Esophagus squamous epithelium (tissue), 5 donors: ENCODE measurements around the gene FCHSD2. TPM values are rescaled to one million over a fixed set of nuclear protein-coding genes. Genes with fewer than 3 reads are reported as not detected.
"Not testable (repeated sequence)": the region's sequence is repeated elsewhere in the genome, so short reads cannot be mapped to it uniquely, and the experiment has no call there.

Source experiments
- DNase-seq: peaks from one replicate; lab custom pipeline; 2025; lab: John Stamatoyannopoulos, UW
- H3K27ac ChIP-seq, 4 donors: fragments of 200-600 bp; sonication (generic); one replicate each; pipeline ENCODE4 v1.5.1; 2016 to 2019; ENCODE audit warnings: mild to moderate bottlenecking in 1 of 4
- H3K27me3 ChIP-seq, 4 donors: fragments of 200-600 bp; sonication (generic); 1 replicate in 3 of 4; 2 replicates in 1 of 4; pipeline versions ENCODE4 v1.5.1 to v1.6.0; 2017 to 2021; ENCODE audit warnings: antibody characterized with exemption in 1 of 4
- H3K36me3 ChIP-seq, 3 donors: fragments of 200-600 bp; sonication (generic); one replicate each; pipeline ENCODE4 v1.5.1; 2016 to 2019
- H3K4me1 ChIP-seq, 3 donors: fragments of 200-600 bp; sonication (generic); one replicate each; pipeline ENCODE4 v1.5.1; 2017 to 2019
- H3K4me3 ChIP-seq, 4 donors: fragments of 200-600 bp; sonication (generic); 1 replicate in 3 of 4; 2 replicates in 1 of 4; pipeline ENCODE4 v1.5.1; 2016 to 2019; ENCODE audit warnings: mild to moderate bottlenecking in 2 of 4, moderate library complexity in 1 of 4
- H3K9me3 ChIP-seq, 3 donors: fragments of 200-600 bp; sonication (generic); one replicate each; pipeline ENCODE4 v1.5.1; 2016 to 2019
- POLR2A ChIP-seq, 4 donors: fragments of 450-650 bp; IDR thresholded peaks; one replicate each; pipeline ENCODE4 v1.6.1; 2017; ENCODE audit warnings: antibody characterized with exemption in 4 of 4, mild to moderate bottlenecking in 4 of 4, moderate library complexity in 3 of 4
- WGBS, 2 donors: methylation state at CpG; one replicate each; pipeline ENCODE4 v1.1.5; 2018; 5-methylcytosine and 5-hydroxymethylcytosine counted together
- intact Hi-C: fragments of 100-400 bp; cut with DNase I; formaldehyde crosslinking; loops from one replicate; pipeline ENCODE4 v1.15.0; 2022
- total RNA-seq, 4 donors: library from RNA; depleted of rRNA; stranded (reverse); fragments of >200 nt; gene quantifications; one replicate each; pipeline ENCODE4 v1.1.0, GENCODE V29; 2016
- TF ChIP-seq, protein P1 (sequence below), 6 experiments: fragments of 450-650 bp in 4 of 6; fragments of 200-600 bp in 2 of 6; sonication (generic) in 2 of 6; IDR thresholded peaks; one replicate each; pipeline ENCODE4 v1.5.1; 2016 to 2019; ENCODE audit warnings: antibody characterized with exemption in 6 of 6, mild to moderate bottlenecking in 4 of 6, moderate library complexity in 4 of 6
- donor health status: DM: yes; HTN: yes; CAD: no.

Gene FCHSD2
- total RNA-seq, 4 donors from 2014 or later = 4.1 to 12.8 (median 6.8) TPM

- 10 to 12% methylated on average over 21 to 22 of the region's 26 CpGs for WGBS, 2 donors
- H3K4me1 ChIP-seq = peaks cover 6 to 71% (median 14%) of the 10 kb centered on the region in 3 donors
- H3K36me3 ChIP-seq = no peaks in the 10 kb centered on the region
- no peaks in the 10 kb centered on the region for H3K27me3 ChIP-seq
- intact Hi-C loops = no loop called here
- no peaks in the 10 kb centered on the region for H3K9me3 ChIP-seq
- TF ChIP-seq, protein P1, sequence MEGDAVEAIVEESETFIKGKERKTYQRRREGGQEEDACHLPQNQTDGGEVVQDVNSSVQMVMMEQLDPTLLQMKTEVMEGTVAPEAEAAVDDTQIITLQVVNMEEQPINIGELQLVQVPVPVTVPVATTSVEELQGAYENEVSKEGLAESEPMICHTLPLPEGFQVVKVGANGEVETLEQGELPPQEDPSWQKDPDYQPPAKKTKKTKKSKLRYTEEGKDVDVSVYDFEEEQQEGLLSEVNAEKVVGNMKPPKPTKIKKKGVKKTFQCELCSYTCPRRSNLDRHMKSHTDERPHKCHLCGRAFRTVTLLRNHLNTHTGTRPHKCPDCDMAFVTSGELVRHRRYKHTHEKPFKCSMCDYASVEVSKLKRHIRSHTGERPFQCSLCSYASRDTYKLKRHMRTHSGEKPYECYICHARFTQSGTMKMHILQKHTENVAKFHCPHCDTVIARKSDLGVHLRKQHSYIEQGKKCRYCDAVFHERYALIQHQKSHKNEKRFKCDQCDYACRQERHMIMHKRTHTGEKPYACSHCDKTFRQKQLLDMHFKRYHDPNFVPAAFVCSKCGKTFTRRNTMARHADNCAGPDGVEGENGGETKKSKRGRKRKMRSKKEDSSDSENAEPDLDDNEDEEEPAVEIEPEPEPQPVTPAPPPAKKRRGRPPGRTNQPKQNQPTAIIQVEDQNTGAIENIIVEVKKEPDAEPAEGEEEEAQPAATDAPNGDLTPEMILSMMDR (IDR thresholded peaks at IDR 0.05) = no peak
- TF ChIP-seq POLR2A (IDR thresholded peaks at IDR 0.05) = no peak
- peak overlapping the region; percentile 90 to 99 (median 94) for H3K27ac ChIP-seq
- H3K4me3 ChIP-seq = peak overlapping the region; percentile 61 to 98 (median 90)
- DNase-seq = no peak
Measured at GRCh38 chr11:73140213-73141030, 1.7 kb downstream of the FCHSD2 start.

- intact Hi-C loops = no loop called here
- peak overlapping the region in 3 of 4 donors; percentile 91 to 99 (median 97) for H3K27ac ChIP-seq
- H3K27me3 ChIP-seq = no peaks in the 10 kb centered on the region
- peaks cover 0 to 2% (median 0%) of the 10 kb centered on the region in 3 donors for H3K36me3 ChIP-seq
- no peaks in the 10 kb centered on the region for H3K9me3 ChIP-seq
- peak overlapping the region in 2 of 4 donors; percentile 61 to 98 for H3K4me3 ChIP-seq
- no peak for DNase-seq
- TF ChIP-seq, protein P1 (IDR thresholded peaks at IDR 0.05) = no peak
- no peak for TF ChIP-seq POLR2A (IDR thresholded peaks at IDR 0.05)
- H3K4me1 ChIP-seq = peaks cover 6 to 71% (median 14%) of the 10 kb centered on the region in 3 donors
- WGBS, 2 donors = 43 to 44% methylated on average over 2 of the region's 2 CpGs
Measured at GRCh38 chr11:73139476-73140198, 2.5 kb downstream of the FCHSD2 start.

DNA sequence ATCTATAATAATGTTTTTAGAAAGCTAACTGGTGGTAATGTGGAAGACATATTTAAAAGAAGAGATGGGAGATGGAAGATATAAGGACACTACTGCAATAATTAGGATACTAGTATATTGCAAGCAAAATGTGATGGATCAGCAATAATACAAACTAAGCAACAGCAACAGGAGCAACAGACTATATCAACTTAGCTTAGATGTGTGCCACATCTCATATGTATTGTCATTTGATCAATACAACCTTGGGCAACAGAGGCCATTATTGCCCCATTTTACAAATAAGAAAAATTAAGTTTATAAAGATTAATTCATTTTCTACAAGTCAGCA, 4.2 kb downstream of the FCHSD2 start:
- no peak overlapping the region for H3K27ac ChIP-seq
- no peak overlapping the region for H3K4me3 ChIP-seq
- H3K36me3 ChIP-seq = peaks cover 0 to 16% (median 0%) of the 10 kb centered on the region in 3 donors
- peaks cover under 1 to 56% (median 4%) of the 10 kb centered on the region in 3 donors for H3K4me1 ChIP-seq
- no peak for TF ChIP-seq POLR2A (IDR thresholded peaks at IDR 0.05)
- TF ChIP-seq, protein P1 (IDR thresholded peaks at IDR 0.05) = no peak
- intact Hi-C loops = no loop called here
- H3K27me3 ChIP-seq = no peaks in the 10 kb centered on the region
- no peak for DNase-seq
- no peaks in the 10 kb centered on the region for H3K9me3 ChIP-seq

GRCh38 chr11:73137262-73137943, 4.7 kb downstream of the FCHSD2 start:
- 68% methylated on average over 5 of the region's 5 CpGs for WGBS, 2 donors
- Histone ChIP-seq H3K4me1 (peaks cover 0 to 58% (median 5%) of the 10 kb centered on the region in 3 donors), H3K27ac (no peak overlapping the region), H3K36me3 (peaks cover 0 to 19% (median 0%) of the 10 kb centered on the region in 3 donors), H3K4me3 (no peak overlapping the region), H3K27me3 (no peaks in the 10 kb centered on the region), H3K9me3 (no peaks in the 10 kb centered on the region)
- TF ChIP-seq, protein P1 (IDR thresholded peaks at IDR 0.05) = no peak
- TF ChIP-seq POLR2A (IDR thresholded peaks at IDR 0.05) = no peak
- intact Hi-C loops = no loop called here
- no peak for DNase-seq

- peaks cover 0 to 64% (median 6%) of the 10 kb centered on the region in 3 donors for H3K4me1 ChIP-seq
- intact Hi-C loops, DNase-seq, H3K9me3 ChIP-seq, H3K27ac ChIP-seq, H3K4me3 ChIP-seq, H3K27me3 ChIP-seq: not testable (repeated sequence)
- 73 to 84% methylated on average over 8 of the region's 8 CpGs for WGBS, 2 donors
- peaks cover 0 to 26% (median 0%) of the 10 kb centered on the region in 3 donors for H3K36me3 ChIP-seq
Measured at GRCh38 chr11:73136722-73137121, 5.4 kb downstream of the FCHSD2 start.
